GM04503 (cell line): ENCODE data around the gene SIPA1L2.

Source experiments
- DNase-seq: peaks from one replicate; pipeline ENCODE4 v3.0.0-alpha.2; 2012; ENCODE audit warnings: low read depth

The SIPA1L2 gene

DNA sequence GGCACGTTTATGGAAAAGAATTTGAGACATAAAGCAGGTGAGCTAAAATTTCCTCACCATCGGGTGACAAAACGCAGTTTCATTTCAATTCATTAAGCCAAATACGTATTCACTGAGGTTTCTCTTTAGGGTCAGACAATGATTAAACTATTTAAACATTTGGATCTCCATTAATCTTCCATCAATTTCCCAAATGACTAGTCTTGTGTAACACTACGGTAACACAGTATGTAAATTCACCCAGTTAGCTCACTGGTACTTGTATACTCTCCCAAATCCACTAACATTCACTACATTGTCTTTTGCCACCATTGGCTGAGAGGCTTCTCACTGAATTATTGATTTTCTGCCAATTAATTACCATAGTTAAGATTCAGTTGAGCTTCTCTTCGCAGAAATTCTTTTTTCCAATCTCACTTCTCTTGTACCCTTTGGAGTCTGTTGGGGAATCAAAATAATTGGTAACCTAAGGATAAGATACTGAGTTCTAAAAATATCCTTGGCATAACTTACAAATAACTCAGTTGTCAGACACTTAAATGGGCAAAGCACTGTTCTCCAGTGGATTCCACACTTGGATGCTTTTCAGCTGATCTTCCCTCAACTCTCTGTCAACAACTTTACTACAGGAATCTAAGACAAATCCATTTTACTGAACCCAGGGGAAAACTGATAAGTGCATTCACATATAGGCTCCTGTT lies 40.7 kb downstream of the SIPA1L2 start:
- DNase-seq = no peak

DNA sequence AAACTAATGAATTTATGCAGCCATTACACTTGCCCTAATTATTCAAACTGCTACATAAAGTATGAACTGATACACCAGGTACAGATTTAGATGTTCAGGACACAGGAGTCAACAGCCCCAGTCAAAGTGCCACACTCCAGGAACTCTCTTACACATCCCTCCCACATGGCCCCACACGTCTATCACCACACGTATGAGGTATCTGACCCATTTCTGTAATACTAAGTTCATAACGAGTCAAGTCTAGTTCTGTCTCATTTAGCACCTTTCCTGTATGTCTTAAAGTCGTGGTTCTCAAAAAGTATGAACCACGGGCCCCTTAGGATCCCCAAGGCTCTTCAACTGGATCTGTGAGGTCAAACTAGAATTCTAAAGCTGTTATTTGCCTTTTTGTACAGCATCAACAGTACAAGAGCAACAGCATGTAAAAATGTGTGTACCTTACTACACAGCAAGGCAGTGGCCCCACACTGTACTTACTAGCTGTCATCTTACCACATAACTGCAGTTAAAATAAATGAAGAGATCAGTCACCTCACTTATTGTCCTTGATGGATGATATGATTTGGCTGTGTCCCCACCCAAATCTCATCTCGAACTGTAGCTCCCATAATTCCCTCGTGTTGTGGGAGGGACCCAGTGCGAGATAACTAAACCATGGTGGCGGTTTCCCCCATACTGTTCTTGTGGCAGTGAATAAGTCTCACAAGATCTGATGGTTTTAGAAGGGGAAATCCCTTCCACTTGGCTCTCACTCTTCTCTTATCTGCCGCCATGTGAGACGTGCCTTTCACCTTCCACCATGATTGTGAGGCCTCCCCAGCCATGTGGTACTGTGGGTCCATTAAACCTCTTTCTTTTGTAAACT lies 42.6 kb downstream of the SIPA1L2 start:
- no peak for DNase-seq

DNA sequence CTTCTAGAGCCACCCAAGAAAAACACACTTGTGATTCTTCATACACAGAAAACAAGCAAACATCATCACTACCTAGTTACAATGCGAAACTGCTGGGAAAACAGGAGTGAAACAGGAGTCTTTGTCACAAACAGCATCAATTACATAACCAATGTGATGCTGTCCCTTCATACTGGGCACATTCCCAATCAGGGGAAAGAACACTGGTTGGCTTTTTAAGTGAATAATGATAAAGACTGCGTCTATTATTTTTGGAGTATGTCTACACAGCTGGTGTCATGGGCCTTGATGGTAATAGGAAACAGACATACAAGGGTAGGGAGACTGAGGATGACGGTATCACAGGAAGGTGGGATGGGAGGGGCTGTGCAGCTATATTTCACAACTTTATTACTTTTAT lies 43.3 kb downstream of the SIPA1L2 start:
- no peak for DNase-seq

DNA sequence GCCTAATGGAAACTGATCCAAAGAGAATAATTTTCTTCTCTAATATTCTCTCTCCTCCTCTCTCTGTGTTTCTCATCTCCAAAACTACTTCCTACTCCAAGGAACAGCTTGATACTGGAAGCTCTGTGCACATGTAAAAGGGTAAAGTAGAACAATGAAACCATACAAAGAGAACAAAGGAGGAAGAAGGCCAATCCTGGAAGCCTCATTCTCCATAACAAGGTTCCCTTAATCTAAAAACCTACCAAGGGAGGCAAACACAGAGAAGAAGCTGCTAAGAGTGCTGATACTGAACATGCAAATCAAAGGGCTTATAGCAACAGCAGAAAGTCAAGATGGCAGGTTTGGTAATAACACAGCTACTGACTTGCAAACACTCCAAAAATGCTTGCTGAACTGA lies 44.4 kb downstream of the SIPA1L2 start:
- no peak for DNase-seq

DNA sequence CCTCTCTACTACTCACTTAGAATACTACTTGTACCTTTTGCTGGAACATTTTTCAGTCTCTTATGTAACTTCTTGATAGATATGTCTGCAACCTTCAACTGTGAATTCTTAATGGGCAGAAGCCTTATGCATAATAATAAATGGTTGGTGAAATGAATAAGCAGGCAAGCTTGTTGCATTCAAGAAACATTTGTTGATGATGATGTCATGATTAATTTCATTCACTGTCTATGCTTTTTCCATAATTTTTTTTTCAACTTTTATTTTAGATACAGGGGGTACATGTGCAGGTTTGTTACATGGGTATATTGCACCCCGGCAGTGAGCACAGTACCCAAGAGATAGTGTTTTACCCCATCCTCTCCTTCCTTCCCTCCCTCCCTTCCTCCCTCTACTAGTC lies 48.0 kb downstream of the SIPA1L2 start:
- DNase-seq = no peak
